Keratinocyte (primary cell): ENCODE results near the gene AIFM3. TPM values are rescaled to one million over a fixed set of nuclear protein-coding genes. Genes with fewer than 3 reads are reported as not detected.
"Not testable (repeated sequence)": the region's sequence is repeated elsewhere in the genome, so short reads cannot be mapped to it uniquely, and the experiment has no call there.

Source experiments
- DNase-seq: peaks from one replicate; pipeline ENCODE4 v3.0.0-alpha.2; 2011; ENCODE audit warnings: low read depth, missing footprints, low spot score
- FAIRE-seq: peaks from 2 replicates; lab custom pipeline; 2011; peaks lifted over from hg19 to GRCh38; lab: Jason Lieb, UNC
- H2AFZ ChIP-seq: 2 replicates; pipeline ENCODE4 v1.6.0; 2012; ENCODE audit warnings: low read length, control low read depth, inconsistent platforms; ENCODE audit not compliant: control insufficient read depth
- H3K27ac ChIP-seq: 2 replicates; pipeline ENCODE4 v1.5.1; 2011; ENCODE audit warnings: low read length; ENCODE audit not compliant: control insufficient read depth, insufficient read depth
- H3K27me3 ChIP-seq: 3 replicates; pipeline ENCODE4 v1.6.0; 2011; ENCODE audit warnings: low read length; ENCODE audit not compliant: control insufficient read depth, insufficient read depth; ENCODE audit errors: extremely low read depth
- H3K36me3 ChIP-seq, 2 experiments: 2 replicates in 1 of 2; 3 replicates in 1 of 2; pipeline ENCODE4 v1.5.1; 2011; ENCODE audit warnings: low read length in 2 of 2, mild to moderate bottlenecking in 1 of 2; ENCODE audit not compliant: control insufficient read depth in 2 of 2, insufficient read depth in 2 of 2; ENCODE audit errors: extremely low read depth in 1 of 2
- H3K4me1 ChIP-seq: 3 replicates; pipeline ENCODE4 v1.5.1; 2011; ENCODE audit warnings: low read length; ENCODE audit not compliant: control insufficient read depth, insufficient read depth; ENCODE audit errors: extremely low read depth
- H3K4me2 ChIP-seq: 3 replicates; pipeline ENCODE4 v1.6.0; 2011; ENCODE audit warnings: low read depth, low read length; ENCODE audit not compliant: control insufficient read depth, insufficient read depth; ENCODE audit errors: extremely low read depth
- H3K4me3 ChIP-seq, 3 experiments: fragments of 200-600 bp in 1 of 3; sonication (generic) in 1 of 3; 2 replicates in 2 of 3; 3 replicates in 1 of 3; pipeline ENCODE4 v1.5.1; 2011 to 2016; ENCODE audit warnings: low read length in 3 of 3, mild to moderate bottlenecking in 3 of 3, control low read depth in 2 of 3, inconsistent platforms in 1 of 3, low read depth in 1 of 3, mixed read lengths in 1 of 3, mixed run types in 1 of 3, moderate library complexity in 1 of 3; ENCODE audit not compliant: control insufficient read depth in 2 of 3, insufficient read depth in 2 of 3; ENCODE audit errors: extremely low read depth in 1 of 3
- H3K79me2 ChIP-seq: 2 replicates; pipeline ENCODE4 v1.6.0; 2012; ENCODE audit warnings: low read length; ENCODE audit not compliant: control insufficient read depth, insufficient read depth
- H3K9ac ChIP-seq: 3 replicates; pipeline ENCODE4 v1.6.0; 2011; ENCODE audit warnings: low read length; ENCODE audit not compliant: control insufficient read depth, insufficient read depth; ENCODE audit errors: extremely low read depth
- H3K9me1 ChIP-seq: 3 replicates; pipeline ENCODE4 v1.6.0; 2011; ENCODE audit warnings: low read length; ENCODE audit not compliant: control insufficient read depth, insufficient read depth; ENCODE audit errors: extremely low read depth
- H3K9me3 ChIP-seq: 2 replicates; pipeline ENCODE4 v1.5.1; 2012; ENCODE audit warnings: low read depth, low read length; ENCODE audit not compliant: control insufficient read depth
- H4K20me1 ChIP-seq: 3 replicates; pipeline ENCODE4 v1.6.0; 2011; ENCODE audit warnings: low read length; ENCODE audit not compliant: control insufficient read depth, insufficient read depth; ENCODE audit errors: extremely low read depth
- EZH2 ChIP-seq: IDR thresholded peaks from one replicate; pipeline ENCODE4 v1.6.1; 2012; ENCODE audit warnings: inconsistent platforms, mild to moderate bottlenecking, low read length, moderate library complexity
- dilution Hi-C: fragments of 300-500 bp; cut with MboI; formaldehyde crosslinking; loops from one replicate; pipeline ENCODE4 v1.7.0; 2020; ENCODE audit warnings: low sequenced_read_pairs; ENCODE audit not compliant: extremely low pct_ligation_motif_present
- polyA plus RNA-seq, 5 experiments: library from polyadenylated mRNA; depleted of rRNA in 3 of 5; stranded (reverse) in 3 of 5; stranded (forward) in 1 of 5; unstranded in 1 of 5; fragments of >200 nt; gene quantifications; 1 replicate in 1 of 5; 2 replicates in 3 of 5; 3 replicates in 1 of 5; pipeline versions ENCODE4 v1.2.1 to v1.2.3, GENCODE V29; 2011 to 2012; ENCODE audit warnings: missing spikeins in 2 of 5, low read depth in 1 of 5, low replicate concordance in 1 of 5
- TF ChIP-seq, protein P1 (sequence below), 3 experiments: IDR thresholded peaks in 1 of 3; conservative IDR thresholded peaks in 1 of 3; optimal IDR thresholded peaks in 1 of 3; 2 replicates in 2 of 3; 3 replicates in 1 of 3; pipeline versions ENCODE3 to v1.5.1; 2011; ENCODE audit warnings: low read length in 3 of 3, mild to moderate bottlenecking in 3 of 3, moderate library complexity in 2 of 3, control low read depth in 1 of 3, inconsistent platforms in 1 of 3; ENCODE audit not compliant: insufficient read depth in 2 of 3; ENCODE audit errors: extremely low read depth in 1 of 3

AIFM3 gene
- polyA plus RNA-seq, 1 donor (not counting 4 experiments of a cell fraction or from before 2014, with no cell fraction given) = 0.59 TPM

DNA sequence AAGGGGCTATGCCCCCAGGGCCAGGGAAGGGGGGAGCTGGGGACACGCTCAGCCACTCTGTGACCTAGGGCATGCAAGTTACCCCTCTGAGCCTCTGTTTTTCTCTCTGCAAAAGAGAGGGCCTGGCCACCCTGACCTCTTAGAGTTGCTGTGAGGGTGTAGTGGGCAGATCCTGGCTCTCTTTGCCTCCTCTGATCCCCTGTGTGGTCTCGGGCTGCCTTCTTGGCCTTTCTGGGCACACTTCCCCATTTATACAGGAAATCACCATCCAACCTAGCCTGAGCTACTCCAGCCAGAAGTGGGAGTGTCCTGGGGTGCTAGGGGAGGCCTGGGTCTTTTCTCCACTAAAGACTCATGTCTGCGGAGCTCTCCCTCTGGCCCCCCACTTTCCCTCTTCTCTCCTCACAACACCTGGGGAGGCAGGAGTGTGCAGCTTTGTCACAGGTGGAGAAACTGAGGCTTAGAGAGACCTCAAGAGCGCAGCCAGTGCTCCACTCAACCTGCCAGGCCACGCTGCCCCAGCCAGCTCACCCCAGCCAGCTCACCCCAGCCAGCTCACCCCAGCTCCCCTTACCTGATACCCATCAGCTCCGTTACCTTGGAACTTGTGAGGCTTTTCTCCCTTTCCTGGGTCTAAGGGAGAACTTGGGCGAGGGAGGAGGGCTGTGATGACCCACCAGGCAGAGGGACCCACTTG lies 1.4 kb downstream of the AIFM3 start:
- peaks cover 7% of the 10 kb centered on the region for H3K4me1 ChIP-seq
- no peaks in the 10 kb centered on the region for H4K20me1 ChIP-seq
- no peak for FAIRE-seq
- H3K36me3 ChIP-seq = no peaks in the 10 kb centered on the region
- dilution Hi-C loops = no loop called here
- H3K4me3 ChIP-seq = no peak overlapping the region
- H3K9ac ChIP-seq = no peak overlapping the region
- no peaks in the 10 kb centered on the region for H3K79me2 ChIP-seq
- H3K27ac ChIP-seq = no peak overlapping the region
- no peaks in the 10 kb centered on the region for H3K9me1 ChIP-seq
- H2AFZ ChIP-seq = no peak overlapping the region
- TF ChIP-seq, protein P1, sequence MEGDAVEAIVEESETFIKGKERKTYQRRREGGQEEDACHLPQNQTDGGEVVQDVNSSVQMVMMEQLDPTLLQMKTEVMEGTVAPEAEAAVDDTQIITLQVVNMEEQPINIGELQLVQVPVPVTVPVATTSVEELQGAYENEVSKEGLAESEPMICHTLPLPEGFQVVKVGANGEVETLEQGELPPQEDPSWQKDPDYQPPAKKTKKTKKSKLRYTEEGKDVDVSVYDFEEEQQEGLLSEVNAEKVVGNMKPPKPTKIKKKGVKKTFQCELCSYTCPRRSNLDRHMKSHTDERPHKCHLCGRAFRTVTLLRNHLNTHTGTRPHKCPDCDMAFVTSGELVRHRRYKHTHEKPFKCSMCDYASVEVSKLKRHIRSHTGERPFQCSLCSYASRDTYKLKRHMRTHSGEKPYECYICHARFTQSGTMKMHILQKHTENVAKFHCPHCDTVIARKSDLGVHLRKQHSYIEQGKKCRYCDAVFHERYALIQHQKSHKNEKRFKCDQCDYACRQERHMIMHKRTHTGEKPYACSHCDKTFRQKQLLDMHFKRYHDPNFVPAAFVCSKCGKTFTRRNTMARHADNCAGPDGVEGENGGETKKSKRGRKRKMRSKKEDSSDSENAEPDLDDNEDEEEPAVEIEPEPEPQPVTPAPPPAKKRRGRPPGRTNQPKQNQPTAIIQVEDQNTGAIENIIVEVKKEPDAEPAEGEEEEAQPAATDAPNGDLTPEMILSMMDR (optimal IDR thresholded peaks at IDR 0.05 in 1 of 3, IDR thresholded peaks at IDR 0.05 in 1 of 3, conservative IDR thresholded peaks at IDR 0.05 in 1 of 3; ENCODE audit: extremely low read depth in 1 of 3, insufficient read depth in 2 of 3, low read length in 3 of 3) = no peak
- no peak for TF ChIP-seq EZH2
- DNase-seq = no peak
- H3K4me2 ChIP-seq = no peak overlapping the region
- H3K9me3 ChIP-seq = no peaks in the 10 kb centered on the region
- H3K27me3 ChIP-seq = peaks cover 11% of the 10 kb centered on the region

DNA sequence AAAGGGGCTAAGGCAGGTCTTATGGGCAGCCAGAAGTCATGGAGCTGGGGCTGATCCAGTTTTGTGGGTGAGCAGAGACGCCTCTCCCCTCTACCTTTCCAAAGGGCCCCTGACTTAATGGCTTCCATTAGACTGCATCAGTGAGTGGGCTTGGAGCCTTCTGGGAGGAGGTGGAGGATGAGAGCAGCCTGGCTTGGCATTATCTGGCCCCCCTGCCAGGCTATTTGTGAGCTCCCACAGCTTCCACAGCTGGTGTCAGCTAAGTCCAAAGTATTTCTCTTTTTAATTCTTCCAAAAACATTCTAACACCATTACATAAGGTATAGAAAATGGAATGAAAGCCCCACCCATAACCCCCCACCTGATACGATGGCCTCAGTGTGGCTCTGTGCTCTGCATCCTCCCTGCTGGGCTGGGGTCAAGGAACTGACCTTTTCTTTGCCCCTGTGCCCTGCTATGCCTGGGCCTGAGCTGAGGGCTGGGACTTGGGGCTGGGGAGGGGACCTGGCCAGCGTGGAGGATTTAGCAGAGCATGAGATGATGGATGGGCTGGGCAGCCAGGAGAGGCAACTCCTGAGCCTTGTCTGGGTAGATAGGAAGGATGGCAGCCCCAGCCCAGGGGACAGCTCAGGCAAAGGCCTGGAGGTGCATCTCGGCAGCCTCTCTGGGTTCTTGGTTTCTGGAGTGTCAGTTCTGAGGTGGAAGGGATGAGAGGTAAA lies 4.0 kb downstream of the AIFM3 start:
- Histone ChIP-seq H3K4me3 (no peak overlapping the region), H3K4me1 (no peaks in the 10 kb centered on the region), H3K27me3 (no peaks in the 10 kb centered on the region), H3K36me3 (no peaks in the 10 kb centered on the region), H3K79me2 (no peaks in the 10 kb centered on the region), H3K9me3 (no peaks in the 10 kb centered on the region), H2AFZ (no peak overlapping the region), H4K20me1 (no peaks in the 10 kb centered on the region), H3K9ac (no peak overlapping the region), H3K9me1 (no peaks in the 10 kb centered on the region), H3K4me2 (no peak overlapping the region), H3K27ac (no peak overlapping the region)
- DNase-seq (no peak), FAIRE-seq (no peak)
- dilution Hi-C loops = no loop called here
- TF ChIP-seq, protein P1 (optimal IDR thresholded peaks at IDR 0.05 in 1 of 3, IDR thresholded peaks at IDR 0.05 in 1 of 3, conservative IDR thresholded peaks at IDR 0.05 in 1 of 3; ENCODE audit: extremely low read depth in 1 of 3, insufficient read depth in 2 of 3, low read length in 3 of 3) = no peak
- TF ChIP-seq EZH2 = no peak

GRCh38 chr22:20972014-20972694 lies 5.1 kb downstream of the AIFM3 start:
- H3K9ac ChIP-seq, H3K27ac ChIP-seq, H3K9me1 ChIP-seq, dilution Hi-C loops, H3K79me2 ChIP-seq, DNase-seq, H3K36me3 ChIP-seq, FAIRE-seq, H3K4me1 ChIP-seq, H3K4me2 ChIP-seq, H4K20me1 ChIP-seq, H2AFZ ChIP-seq, H3K27me3 ChIP-seq, H3K9me3 ChIP-seq, H3K4me3 ChIP-seq: not testable (repeated sequence)
